Mucosa of descending colon (tissue), 3 donors: ENCODE results near the gene MTHFD1L. TPM values are rescaled to one million over a fixed set of nuclear protein-coding genes. Genes with fewer than 3 reads are reported as not detected.
A peak's percentile ranks its signal among the peaks of the same experiment; 100 is the strongest.

Source experiments
- ATAC-seq: fragments of 200-7000 bp; cut with Tn5 transposase; one replicate; pipeline ENCODE4 v1.9.1; 2020; ENCODE audit warnings: mild to moderate bottlenecking, moderate library complexity
- DNase-seq, 3 donors: peaks; one replicate each; pipeline ENCODE4 v3.0.0-alpha.2; 2020
- H3K36me3 ChIP-seq: fragments of 200-600 bp; one replicate; pipeline ENCODE4 v1.8.0; 2021; ENCODE audit warnings: low read depth, mild to moderate bottlenecking
- H3K4me1 ChIP-seq: fragments of 200-600 bp; one replicate; pipeline ENCODE4 v1.8.0; 2021; ENCODE audit warnings: low read depth, mild to moderate bottlenecking
- H3K4me3 ChIP-seq: fragments of 200-600 bp; one replicate; pipeline ENCODE4 v1.8.0; 2021; ENCODE audit warnings: mild to moderate bottlenecking
- H3K9me3 ChIP-seq: fragments of 200-600 bp; one replicate; pipeline ENCODE4 v1.8.0; 2021; ENCODE audit warnings: mild to moderate bottlenecking
- intact Hi-C, 2 donors: fragments of 100-400 bp; cut with DNase I in 1 of 2; cut with micrococcal nuclease in 1 of 2; formaldehyde crosslinking; loops; one replicate each; pipeline versions ENCODE4 v1.11.0 to v1.11.1; 2022; cut with DNase I, micrococcal nuclease
- total RNA-seq, 3 donors: library from RNA; stranded (reverse); fragmentation: NEBNext Ultra II Directional in 2 of 3; extraction: Animal tissue kit (Norgen Biotek cat#: 25700) in 2 of 3; gene quantifications; one replicate each; pipeline versions ENCODE4 v1.2.1 to v1.2.4, GENCODE V29; 2021 to 2023
- TF ChIP-seq, protein P1 (sequence below): fragments of 200-600 bp; IDR thresholded peaks from one replicate; pipeline ENCODE4 v1.8.0; 2022; ENCODE audit warnings: antibody characterized with exemption, mild to moderate bottlenecking
- donor health status: DM: no; HTN: no; CAD: no; lungs with moderate emphysema.
- donor health status: DM: no; HTN: no; CAD: no.
- donor health status: DM: no; HTN: yes; CAD: no.

MTHFD1L gene
- total RNA-seq, 3 donors from 2014 or later, result 7.1 to 11.1 (median 8.9) TPM

DNA sequence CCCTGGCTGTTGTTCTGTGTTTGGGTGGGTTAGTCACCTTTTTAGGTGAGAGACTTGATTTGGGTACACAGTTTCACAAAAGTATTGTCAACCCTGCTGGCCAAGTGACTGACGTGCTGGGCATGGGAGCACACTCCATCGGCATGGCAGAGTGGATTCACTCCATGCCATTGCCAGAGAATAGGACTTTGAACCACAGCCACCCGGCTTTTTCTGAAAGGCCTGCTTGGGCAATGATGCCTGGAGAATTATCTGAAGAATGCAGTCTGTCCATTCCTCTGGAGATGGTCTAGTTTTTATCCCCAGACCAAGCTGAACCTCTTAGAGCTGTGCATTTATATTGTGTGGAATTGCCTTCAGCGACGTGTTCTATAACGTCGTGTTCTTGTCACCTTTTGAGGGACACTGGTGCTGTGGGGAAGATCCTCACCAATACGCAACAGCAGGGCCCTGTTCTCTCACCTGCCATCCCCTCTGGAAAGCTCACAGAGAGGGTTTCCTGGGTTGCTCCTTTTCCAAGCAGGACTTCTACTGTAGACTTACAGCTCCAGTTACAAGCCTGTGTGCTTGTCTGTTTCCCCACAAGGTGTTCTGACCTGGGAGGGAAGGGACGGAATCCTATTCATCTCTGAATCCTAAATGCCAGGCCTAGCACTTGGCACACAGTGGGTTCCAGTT, 190.9 kb downstream of the MTHFD1L start:
- Histone ChIP-seq H3K9me3 (no peaks in the 10 kb centered on the region), H3K4me3 (no peak overlapping the region), H3K36me3 (no peaks in the 10 kb centered on the region), H3K4me1 (no peaks in the 10 kb centered on the region)
- TF ChIP-seq, protein P1, sequence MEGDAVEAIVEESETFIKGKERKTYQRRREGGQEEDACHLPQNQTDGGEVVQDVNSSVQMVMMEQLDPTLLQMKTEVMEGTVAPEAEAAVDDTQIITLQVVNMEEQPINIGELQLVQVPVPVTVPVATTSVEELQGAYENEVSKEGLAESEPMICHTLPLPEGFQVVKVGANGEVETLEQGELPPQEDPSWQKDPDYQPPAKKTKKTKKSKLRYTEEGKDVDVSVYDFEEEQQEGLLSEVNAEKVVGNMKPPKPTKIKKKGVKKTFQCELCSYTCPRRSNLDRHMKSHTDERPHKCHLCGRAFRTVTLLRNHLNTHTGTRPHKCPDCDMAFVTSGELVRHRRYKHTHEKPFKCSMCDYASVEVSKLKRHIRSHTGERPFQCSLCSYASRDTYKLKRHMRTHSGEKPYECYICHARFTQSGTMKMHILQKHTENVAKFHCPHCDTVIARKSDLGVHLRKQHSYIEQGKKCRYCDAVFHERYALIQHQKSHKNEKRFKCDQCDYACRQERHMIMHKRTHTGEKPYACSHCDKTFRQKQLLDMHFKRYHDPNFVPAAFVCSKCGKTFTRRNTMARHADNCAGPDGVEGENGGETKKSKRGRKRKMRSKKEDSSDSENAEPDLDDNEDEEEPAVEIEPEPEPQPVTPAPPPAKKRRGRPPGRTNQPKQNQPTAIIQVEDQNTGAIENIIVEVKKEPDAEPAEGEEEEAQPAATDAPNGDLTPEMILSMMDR, result no peak
- DNase-seq, result peak in 1 of 3 donors; percentile 6
- ATAC-seq, result no peak
- intact Hi-C loops, result no loop called here

DNA sequence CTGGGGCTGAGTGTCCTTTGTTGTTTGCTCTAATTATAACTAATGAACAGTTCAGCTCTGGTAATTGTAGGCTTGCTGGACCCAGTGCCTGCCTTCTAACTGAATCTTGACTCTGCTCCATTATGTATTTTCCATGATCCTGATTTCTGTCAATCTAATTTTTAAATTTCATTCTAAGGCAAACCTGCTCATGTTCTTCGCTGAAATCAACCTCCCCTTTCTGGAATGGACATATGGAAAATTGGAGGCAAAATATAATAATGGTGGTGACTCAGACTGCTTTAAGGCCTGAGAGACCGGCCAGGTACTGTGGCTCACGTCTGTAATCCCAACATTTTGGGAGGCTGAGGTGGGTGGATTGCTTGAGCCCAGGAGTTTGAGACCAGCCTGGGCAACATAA, 191.6 kb downstream of the MTHFD1L start:
- H3K4me1 ChIP-seq, result no peaks in the 10 kb centered on the region
- TF ChIP-seq, protein P1, result no peak
- no peaks in the 10 kb centered on the region for H3K9me3 ChIP-seq
- ATAC-seq (no peak), DNase-seq (no peak)
- no peak overlapping the region for H3K4me3 ChIP-seq
- no peaks in the 10 kb centered on the region for H3K36me3 ChIP-seq
- intact Hi-C loops, result no loop called here

DNA sequence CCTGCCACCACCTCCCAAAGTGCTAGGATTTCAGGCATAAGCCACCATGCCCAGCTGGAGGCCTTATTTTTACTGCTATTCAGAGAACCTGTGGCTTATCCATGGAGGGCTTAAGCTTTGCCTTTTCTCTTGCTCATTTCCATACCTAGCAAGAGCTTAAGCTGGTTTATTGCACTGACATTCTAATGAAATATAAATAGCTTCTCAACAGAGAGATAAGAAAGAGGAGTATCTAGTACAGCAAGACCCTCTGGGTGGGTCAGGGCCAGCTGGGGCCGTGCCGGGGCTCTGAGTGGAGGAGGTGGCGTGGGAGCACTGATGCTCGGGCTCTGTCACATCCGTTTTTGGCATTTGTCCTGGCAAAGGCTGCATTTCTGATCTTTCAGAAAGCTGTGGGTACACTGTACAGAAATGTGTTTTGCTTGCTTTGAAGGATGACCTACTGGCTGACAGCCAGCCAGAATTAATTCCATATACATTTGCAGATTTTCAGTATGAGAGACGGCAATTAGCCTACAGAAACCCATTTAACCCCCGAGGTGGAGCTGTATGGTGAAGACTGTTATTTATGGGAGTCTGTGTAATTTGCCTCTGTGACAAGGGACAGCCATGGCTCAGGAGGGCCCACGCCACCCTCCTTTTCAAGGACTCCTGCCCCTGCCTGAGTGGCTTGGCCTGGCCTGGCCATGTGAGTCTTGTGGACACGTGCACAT, 192.7 kb downstream of the MTHFD1L start:
- ATAC-seq (no peak), DNase-seq (peak in 1 of 3 donors; percentile 32)
- Histone ChIP-seq H3K4me1 (no peaks in the 10 kb centered on the region), H3K36me3 (no peaks in the 10 kb centered on the region), H3K9me3 (no peaks in the 10 kb centered on the region), H3K4me3 (no peak overlapping the region)
- TF ChIP-seq, protein P1, result no peak
- intact Hi-C loops, result no loop called here

DNA sequence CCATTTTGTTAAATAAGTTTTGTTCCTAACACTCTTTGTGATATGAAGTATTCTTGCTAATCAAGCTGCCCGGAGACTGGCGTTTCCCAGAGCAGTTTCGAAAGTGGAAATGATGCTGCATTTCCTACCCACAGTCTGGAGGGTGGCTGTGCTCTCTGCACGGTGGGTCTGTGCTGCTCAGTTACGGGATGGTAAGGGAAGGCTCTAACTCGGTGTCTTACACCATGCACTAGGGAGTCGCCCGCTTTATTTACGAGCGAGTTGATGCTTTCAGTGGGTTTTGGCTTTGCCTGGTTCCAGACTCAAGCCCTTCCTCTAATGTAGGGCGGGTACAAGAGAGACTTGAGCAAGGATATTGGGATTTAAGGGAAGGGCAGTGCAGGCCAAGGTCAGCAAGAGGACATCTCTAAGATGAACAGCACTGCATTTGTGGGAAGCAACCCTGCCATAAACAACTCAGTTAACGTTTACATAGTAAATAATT, 194.2 kb downstream of the MTHFD1L start:
- TF ChIP-seq, protein P1, result no peak
- H3K4me1 ChIP-seq, result no peaks in the 10 kb centered on the region
- intact Hi-C loops, result no loop called here
- H3K4me3 ChIP-seq, result no peak overlapping the region
- DNase-seq, result peak in 1 of 3 donors; percentile 7
- H3K9me3 ChIP-seq, result no peaks in the 10 kb centered on the region
- peak; percentile 19 for ATAC-seq
- no peaks in the 10 kb centered on the region for H3K36me3 ChIP-seq

DNA sequence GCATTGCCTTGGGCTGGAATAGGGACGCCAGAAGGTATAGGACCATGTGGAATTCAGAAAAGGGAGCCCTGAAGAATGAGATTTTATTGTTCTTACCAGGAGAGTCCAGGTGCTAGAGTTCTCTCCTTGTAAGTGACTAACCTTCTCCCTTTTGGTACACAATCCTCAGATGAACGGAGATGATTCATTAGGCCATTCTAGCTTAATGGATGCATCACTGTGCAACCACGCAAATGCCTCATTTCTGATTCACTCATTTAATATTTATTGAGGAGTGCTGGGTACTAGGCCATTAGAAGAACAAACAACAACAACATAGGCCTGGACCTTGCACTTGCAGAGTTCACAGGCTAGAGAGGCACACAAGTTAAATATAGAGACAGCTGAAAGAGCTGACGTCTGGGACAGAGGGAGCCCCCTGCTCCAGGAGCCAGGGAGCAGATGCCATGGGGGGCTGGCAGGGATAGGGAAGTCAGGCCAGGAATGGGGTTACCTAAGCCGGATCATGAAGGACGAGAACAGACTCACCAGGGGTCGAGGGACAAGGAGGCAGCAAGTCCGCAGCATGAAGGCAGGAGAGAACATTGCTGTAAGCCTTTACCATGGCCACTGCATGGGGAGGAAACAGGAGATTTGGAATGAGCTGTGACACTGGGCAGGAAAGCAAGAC, 194.7 kb downstream of the MTHFD1L start:
- H3K36me3 ChIP-seq, result no peaks in the 10 kb centered on the region
- H3K4me3 ChIP-seq, result no peak overlapping the region
- no peaks in the 10 kb centered on the region for H3K9me3 ChIP-seq
- TF ChIP-seq, protein P1, result no peak
- H3K4me1 ChIP-seq, result no peaks in the 10 kb centered on the region
- intact Hi-C loops, result no loop called here
- DNase-seq (no peak), ATAC-seq (peak; percentile 64)
